GM10847 (cell line): ENCODE data around the gene HRH2.

ENCODE experiments used
- POLR2A ChIP-seq: IDR thresholded peaks from 2 replicates; pipeline ENCODE4 v1.6.1; 2011; ENCODE audit not compliant: insufficient read length; ENCODE audit errors: extremely low read depth

HRH2 gene

GRCh38 chr5:175629793-175630192 lies 28.1 kb upstream of the HRH2 start:
- no peak for TF ChIP-seq POLR2A

- TF ChIP-seq POLR2A, result no peak
Observed at GRCh38 chr5:175635854-175636584, 21.9 kb upstream of the HRH2 start.

GRCh38 chr5:175638305-175638704 lies 19.6 kb upstream of the HRH2 start:
- TF ChIP-seq POLR2A, result no peak

- TF ChIP-seq POLR2A, result no peak
Observed at GRCh38 chr5:175640106-175640775, 17.6 kb upstream of the HRH2 start.

GRCh38 chr5:175642998-175643397 lies 14.9 kb upstream of the HRH2 start:
- no peak for TF ChIP-seq POLR2A

GRCh38 chr5:175646251-175646650 lies 11.6 kb upstream of the HRH2 start:
- no peak for TF ChIP-seq POLR2A

GRCh38 chr5:175649967-175650366 lies 7.9 kb upstream of the HRH2 start:
- TF ChIP-seq POLR2A, result no peak

GRCh38 chr5:175652741-175653663 lies 4.9 kb upstream of the HRH2 start:
- no peak for TF ChIP-seq POLR2A

GRCh38 chr5:175653763-175654162 lies 4.1 kb upstream of the HRH2 start:
- no peak for TF ChIP-seq POLR2A

- TF ChIP-seq POLR2A, result no peak
Observed at GRCh38 chr5:175654339-175654738, 3.5 kb upstream of the HRH2 start.

GRCh38 chr5:175654807-175655206 lies 3.1 kb upstream of the HRH2 start:
- no peak for TF ChIP-seq POLR2A

GRCh38 chr5:175655411-175655810 lies 2.5 kb upstream of the HRH2 start:
- TF ChIP-seq POLR2A, result no peak

GRCh38 chr5:175656966-175657365 lies 905 bp upstream of the HRH2 start:
- TF ChIP-seq POLR2A, result no peak

GRCh38 chr5:175658299-175659145 lies 651 bp downstream of the HRH2 start:
- TF ChIP-seq POLR2A, result no peak
